ENCODE data around the gene SEPTIN1. TPM values are rescaled to one million over a fixed set of nuclear protein-coding genes. Genes with fewer than 3 reads are reported as not detected.

SEPTIN1 gene
- total RNA-seq, 1 donor from 2014 or later = 2.9 TPM

DNA sequence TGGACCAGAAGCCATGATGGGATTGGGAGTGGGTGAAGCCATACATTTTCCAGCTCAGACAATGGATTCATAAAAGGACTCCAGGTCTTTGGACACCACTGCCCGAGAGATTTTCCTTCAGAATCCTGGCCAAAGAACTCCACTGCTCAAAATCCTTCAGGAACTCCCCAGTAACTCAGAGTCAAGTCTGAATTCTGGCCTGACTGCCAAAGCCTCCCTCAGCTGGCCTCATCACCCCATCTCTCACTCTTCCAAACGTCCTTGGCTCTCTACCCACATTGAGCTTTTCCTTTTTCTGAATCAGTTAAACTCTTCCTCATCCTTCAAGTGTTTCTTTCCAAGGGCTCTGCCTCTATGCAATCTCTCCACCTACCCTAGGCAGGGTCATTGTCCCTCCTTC lies 1.2 kb upstream of the SEPTIN1 start:
- H3K9me3 Mint-ChIP-seq (ENCODE audit: unreplicated experiment) = peaks cover 4% of the 10 kb centered on the region
- DNase-seq = no peak

DNA sequence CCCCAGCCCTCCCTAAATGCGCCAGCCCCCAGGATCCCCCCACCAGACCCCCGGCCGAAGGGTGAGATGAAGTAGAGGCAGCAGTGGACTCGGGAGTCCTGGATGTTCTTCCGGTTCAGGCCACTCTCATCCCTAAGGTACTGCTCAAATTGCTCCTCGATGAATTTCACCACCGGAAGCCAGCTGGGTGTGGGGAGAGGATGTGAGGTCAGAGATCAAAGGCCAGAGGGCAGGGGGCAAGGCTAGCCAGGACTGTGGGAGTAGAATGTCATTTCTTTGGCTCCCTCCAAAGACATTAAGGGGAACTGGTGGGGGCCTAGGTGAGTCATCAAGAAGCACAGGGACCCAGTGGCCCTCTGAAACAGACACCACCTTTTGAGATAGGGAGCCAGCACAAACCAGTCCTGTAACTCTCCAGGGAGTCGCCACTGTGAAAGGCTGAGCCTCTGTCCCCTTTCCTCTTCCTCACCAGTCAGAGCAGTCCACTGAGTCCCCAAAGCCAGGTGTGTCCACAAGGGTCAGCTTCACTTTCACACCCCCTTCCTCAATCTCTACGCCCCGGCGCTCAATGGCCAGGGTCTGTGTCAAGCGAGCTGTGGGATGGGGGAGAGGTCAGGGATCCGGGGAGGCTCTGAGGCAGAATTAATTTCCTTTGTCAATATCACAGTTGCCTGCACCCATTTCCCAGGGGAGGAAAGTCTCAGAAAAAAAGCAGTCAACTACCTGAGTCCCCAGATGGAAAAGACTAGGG lies 895 bp downstream of the SEPTIN1 start:
- DNase-seq = no peak
- Mint-ChIP-seq H3K9me3 (ENCODE audit: unreplicated experiment) (peaks cover 7% of the 10 kb centered on the region), H3K4me3 (ENCODE audit: unreplicated experiment) (no peak overlapping the region), H3K27me3 (ENCODE audit: unreplicated experiment) (peaks cover 19% of the 10 kb centered on the region), H3K36me3 (ENCODE audit: unreplicated experiment) (peaks cover 4% of the 10 kb centered on the region), H3K4me1 (ENCODE audit: low read depth, unreplicated experiment) (peaks cover 8% of the 10 kb centered on the region), H3K27ac (ENCODE audit: unreplicated experiment) (no peak overlapping the region)
- TF ChIP-seq, protein P1, sequence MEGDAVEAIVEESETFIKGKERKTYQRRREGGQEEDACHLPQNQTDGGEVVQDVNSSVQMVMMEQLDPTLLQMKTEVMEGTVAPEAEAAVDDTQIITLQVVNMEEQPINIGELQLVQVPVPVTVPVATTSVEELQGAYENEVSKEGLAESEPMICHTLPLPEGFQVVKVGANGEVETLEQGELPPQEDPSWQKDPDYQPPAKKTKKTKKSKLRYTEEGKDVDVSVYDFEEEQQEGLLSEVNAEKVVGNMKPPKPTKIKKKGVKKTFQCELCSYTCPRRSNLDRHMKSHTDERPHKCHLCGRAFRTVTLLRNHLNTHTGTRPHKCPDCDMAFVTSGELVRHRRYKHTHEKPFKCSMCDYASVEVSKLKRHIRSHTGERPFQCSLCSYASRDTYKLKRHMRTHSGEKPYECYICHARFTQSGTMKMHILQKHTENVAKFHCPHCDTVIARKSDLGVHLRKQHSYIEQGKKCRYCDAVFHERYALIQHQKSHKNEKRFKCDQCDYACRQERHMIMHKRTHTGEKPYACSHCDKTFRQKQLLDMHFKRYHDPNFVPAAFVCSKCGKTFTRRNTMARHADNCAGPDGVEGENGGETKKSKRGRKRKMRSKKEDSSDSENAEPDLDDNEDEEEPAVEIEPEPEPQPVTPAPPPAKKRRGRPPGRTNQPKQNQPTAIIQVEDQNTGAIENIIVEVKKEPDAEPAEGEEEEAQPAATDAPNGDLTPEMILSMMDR (IDR thresholded peaks at IDR 0.05; ENCODE audit: partially characterized antibody, unreplicated experiment) = no peak

More for the DNA sequence above, 1.2 kb upstream of the SEPTIN1 start:
- Mint-ChIP-seq H3K4me3 (ENCODE audit: unreplicated experiment) (no peak overlapping the region), H3K36me3 (ENCODE audit: unreplicated experiment) (peaks cover 4% of the 10 kb centered on the region), H3K27me3 (ENCODE audit: unreplicated experiment) (peaks cover 6% of the 10 kb centered on the region), H3K4me1 (ENCODE audit: low read depth, unreplicated experiment) (peaks cover 3% of the 10 kb centered on the region), H3K27ac (ENCODE audit: unreplicated experiment) (no peak overlapping the region)
- TF ChIP-seq, protein P1 (IDR thresholded peaks at IDR 0.05; ENCODE audit: partially characterized antibody, unreplicated experiment) = no peak

DNA sequence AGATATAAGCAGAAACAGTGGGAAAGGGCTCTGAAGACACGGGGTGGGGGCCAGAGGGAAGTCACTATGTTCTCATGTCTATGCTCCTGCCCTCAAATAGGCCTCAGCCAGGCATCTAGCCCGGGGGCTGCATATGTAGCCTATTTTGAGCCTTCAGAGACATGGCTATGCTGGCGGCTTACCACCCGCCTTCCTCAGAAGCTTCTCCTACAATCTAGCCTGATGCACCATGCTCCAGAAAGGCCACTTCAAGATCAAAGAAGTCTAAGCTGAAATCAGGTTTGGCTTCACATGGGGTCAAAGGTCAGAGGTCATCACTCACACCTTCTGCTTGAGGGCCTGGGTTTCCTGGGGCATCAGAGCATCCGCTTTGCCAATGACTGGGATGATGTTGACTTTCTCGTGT lies 1.6 kb downstream of the SEPTIN1 start:
- H3K27ac Mint-ChIP-seq (ENCODE audit: unreplicated experiment) = no peak overlapping the region
- no peak for DNase-seq
- H3K4me1 Mint-ChIP-seq (ENCODE audit: low read depth, unreplicated experiment) = peaks cover 8% of the 10 kb centered on the region
- H3K9me3 Mint-ChIP-seq (ENCODE audit: unreplicated experiment) = peaks cover 7% of the 10 kb centered on the region
- peaks cover 19% of the 10 kb centered on the region for H3K27me3 Mint-ChIP-seq (ENCODE audit: unreplicated experiment)
- H3K36me3 Mint-ChIP-seq (ENCODE audit: unreplicated experiment) = peaks cover 4% of the 10 kb centered on the region
- H3K4me3 Mint-ChIP-seq (ENCODE audit: unreplicated experiment) = peak overlapping the region; percentile 46
- TF ChIP-seq, protein P1 (IDR thresholded peaks at IDR 0.05; ENCODE audit: partially characterized antibody, unreplicated experiment) = no peak

DNA sequence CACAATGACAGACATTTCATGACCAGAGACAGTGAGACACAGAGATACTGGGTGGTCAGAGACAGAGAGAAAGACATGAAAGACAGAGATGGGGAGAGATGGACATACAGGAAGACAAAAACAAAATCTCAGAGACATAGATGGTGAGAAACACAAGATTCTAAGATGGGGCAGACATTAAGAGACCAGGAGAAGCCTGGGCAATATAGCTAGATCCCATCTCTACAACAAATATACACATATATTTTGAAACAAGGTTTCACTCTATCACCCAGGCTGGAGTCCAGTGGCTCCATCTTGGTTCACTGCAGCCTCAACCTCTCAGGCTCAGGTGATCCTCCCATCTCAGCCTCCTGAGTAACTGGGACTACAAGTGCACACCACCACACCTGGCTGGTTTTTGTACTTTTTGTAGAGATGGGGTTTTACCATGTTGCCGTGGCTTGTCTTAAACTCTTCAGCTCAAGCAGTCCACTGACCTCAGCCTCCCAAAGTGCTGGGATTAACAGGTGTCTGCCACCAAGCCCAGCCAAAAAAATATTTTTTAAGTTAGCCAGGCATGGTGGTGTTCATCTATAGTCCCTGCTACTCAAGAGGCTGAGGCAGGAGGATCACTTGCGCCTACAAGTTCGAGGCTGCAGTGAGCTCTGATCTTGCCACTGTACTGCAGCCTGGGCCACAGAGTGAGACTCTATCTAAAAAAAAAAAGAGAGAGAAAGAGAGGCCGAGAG lies 2.1 kb downstream of the SEPTIN1 start:
- Mint-ChIP-seq H3K27ac (ENCODE audit: unreplicated experiment) (peak overlapping the region; percentile 60), H3K4me3 (ENCODE audit: unreplicated experiment) (peak overlapping the region; percentile 97), H3K4me1 (ENCODE audit: low read depth, unreplicated experiment) (peaks cover 8% of the 10 kb centered on the region), H3K27me3 (ENCODE audit: unreplicated experiment) (peaks cover 19% of the 10 kb centered on the region), H3K9me3 (ENCODE audit: unreplicated experiment) (peaks cover 7% of the 10 kb centered on the region), H3K36me3 (ENCODE audit: unreplicated experiment) (peaks cover 4% of the 10 kb centered on the region)
- no peak for DNase-seq
- TF ChIP-seq, protein P1 (IDR thresholded peaks at IDR 0.05; ENCODE audit: partially characterized antibody, unreplicated experiment) = no peak

All from glutamatergic neuron (in vitro differentiated cells).